ENCODE results near the gene UNC119B.
"Not testable (repeated sequence)": the region's sequence is repeated elsewhere in the genome, so short reads cannot be mapped to it uniquely, and the experiment has no call there.

UNC119B gene

DNA sequence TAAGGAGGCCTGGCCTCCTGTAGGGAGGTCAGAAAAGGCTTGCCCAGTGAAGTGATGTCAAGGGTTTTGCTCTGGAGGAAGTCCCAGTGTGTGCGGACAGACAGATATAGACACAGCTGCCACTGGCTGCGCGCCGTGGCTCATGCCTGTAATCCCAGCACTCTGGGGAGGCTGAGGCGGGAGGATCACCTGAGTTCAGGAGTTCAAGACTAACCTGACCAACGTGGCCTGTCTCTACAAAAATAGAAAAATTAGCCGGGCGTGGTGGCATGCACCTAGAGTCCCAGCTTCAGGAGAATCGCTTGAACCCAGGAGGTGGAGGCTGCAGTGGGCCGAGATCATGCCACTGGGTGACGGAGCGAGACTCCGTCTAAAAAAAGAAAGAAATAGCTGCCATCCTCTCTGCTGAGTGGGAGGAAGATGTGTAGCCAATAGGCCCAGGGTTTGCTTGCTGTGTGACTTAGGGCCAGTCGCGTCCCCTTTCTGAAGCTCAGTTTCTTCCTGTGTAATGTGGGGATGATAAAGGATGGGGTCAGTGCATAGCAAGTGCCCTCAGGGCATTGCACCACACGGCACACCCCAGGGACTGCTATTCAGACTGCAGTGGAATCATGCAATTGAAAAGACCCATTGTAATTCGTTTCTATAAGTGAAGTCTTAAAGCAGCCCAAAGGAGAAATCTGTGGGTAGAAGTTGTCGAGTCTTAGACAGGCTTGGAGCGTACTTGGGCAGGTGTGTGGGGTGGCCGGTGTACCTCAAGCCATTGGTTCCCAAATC is 42.0 kb upstream of the UNC119B start:
- H3K4me3 ChIP-seq (ENCODE audit: low read depth, low read length) = no peak overlapping the region
- POLR2A ChIA-PET = no interaction called here
- TF ChIP-seq, protein P1, sequence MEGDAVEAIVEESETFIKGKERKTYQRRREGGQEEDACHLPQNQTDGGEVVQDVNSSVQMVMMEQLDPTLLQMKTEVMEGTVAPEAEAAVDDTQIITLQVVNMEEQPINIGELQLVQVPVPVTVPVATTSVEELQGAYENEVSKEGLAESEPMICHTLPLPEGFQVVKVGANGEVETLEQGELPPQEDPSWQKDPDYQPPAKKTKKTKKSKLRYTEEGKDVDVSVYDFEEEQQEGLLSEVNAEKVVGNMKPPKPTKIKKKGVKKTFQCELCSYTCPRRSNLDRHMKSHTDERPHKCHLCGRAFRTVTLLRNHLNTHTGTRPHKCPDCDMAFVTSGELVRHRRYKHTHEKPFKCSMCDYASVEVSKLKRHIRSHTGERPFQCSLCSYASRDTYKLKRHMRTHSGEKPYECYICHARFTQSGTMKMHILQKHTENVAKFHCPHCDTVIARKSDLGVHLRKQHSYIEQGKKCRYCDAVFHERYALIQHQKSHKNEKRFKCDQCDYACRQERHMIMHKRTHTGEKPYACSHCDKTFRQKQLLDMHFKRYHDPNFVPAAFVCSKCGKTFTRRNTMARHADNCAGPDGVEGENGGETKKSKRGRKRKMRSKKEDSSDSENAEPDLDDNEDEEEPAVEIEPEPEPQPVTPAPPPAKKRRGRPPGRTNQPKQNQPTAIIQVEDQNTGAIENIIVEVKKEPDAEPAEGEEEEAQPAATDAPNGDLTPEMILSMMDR (IDR thresholded peaks at IDR 0.05; ENCODE audit: insufficient read depth, low read length, missing control alignments) = no peak
- CTCF ChIA-PET = interaction anchor here (1.7 to 15.1 kb wide), 2 partner anchors 20 to 304 kb away, joined by 5 to 170 read pairs; no protein-coding TSS in a partner anchor
- no peak for DNase-seq (ENCODE audit: low read depth, low spot score)

DNA sequence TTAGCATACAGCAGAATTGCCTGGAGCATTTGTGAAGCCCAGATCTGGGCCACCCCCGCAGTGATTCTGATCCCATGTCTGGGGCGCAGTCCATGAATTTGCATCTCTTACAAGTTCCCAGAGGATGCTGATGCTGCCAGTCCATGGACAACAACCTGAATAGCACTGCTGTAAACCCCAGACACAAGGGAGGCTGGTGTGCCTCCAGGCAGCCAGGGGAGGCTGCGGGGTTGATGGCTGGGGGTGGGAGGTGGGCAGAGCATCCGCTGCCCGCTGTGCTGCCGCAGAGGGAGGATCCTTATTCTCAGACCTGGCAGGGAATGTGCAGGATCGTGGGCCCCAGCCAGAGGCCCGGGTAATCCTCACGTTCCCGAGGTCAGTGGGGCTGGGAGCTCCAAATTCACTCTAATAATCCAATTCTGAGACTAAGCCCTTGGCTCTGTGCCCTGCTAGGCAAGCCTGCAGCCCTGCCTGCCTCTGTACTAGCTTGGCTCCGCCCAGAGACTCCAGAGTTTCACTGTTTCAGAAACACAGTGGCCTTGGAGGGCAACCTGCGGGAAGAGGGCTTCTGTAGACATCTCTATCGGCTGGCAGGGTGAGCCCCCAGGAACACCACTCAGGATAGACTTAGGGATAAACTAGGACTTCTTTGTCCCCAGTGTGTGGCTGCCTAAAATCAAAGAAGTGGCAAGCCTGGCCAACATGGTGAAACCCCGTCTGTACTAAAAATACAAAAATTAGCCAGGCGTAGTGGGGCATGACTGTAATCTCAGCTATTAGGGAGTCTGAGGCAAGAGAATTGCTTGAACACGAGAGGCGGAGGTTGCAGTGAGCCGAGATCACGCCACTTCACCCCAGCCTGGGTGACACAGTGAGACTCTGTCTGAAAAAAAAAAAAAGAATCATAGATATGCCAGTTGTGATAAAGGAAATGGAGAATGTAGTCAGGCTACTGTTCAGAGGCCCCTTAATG is 41.1 kb upstream of the UNC119B start:
- POLR2A ChIA-PET = no interaction called here
- TF ChIP-seq, protein P1 (IDR thresholded peaks at IDR 0.05; ENCODE audit: insufficient read depth, low read length, missing control alignments) = no peak
- DNase-seq (ENCODE audit: low read depth, low spot score) = no peak
- no peak overlapping the region for H3K4me3 ChIP-seq (ENCODE audit: low read depth, low read length)
- CTCF ChIA-PET = interaction anchor here (1.1 to 15.1 kb wide), 3 partner anchors 10 to 303 kb away, joined by 3 to 170 read pairs (median 5); no protein-coding TSS in a partner anchor

DNA sequence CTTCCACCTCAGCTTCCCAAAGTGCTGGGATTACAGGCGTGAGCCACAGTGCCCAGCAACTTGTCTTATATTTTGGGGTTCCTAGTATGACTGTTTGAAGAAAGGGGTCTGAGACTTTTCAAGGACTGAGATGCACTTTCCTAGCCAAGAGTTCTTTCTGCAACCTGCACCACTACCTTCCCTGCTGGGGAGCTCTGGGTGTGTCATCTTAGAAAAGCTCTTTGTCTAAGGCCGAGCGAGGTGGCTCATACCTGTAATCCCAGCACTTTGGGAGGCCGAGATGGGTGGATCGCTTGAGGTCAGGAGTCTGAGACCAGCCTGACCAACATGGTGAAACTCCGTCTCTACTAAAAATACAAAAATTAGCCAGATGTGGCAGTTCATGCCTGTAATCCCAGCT is 40.0 kb upstream of the UNC119B start:
- POLR2A ChIA-PET; H3K4me3 ChIP-seq (ENCODE audit: low read depth, low read length); DNase-seq (ENCODE audit: low read depth, low spot score): not testable (repeated sequence)
- CTCF ChIA-PET = interaction anchor here (1.1 to 15.1 kb wide), 2 partner anchors 11 to 22 kb away, joined by 3 to 170 read pairs; no protein-coding TSS in a partner anchor

DNA sequence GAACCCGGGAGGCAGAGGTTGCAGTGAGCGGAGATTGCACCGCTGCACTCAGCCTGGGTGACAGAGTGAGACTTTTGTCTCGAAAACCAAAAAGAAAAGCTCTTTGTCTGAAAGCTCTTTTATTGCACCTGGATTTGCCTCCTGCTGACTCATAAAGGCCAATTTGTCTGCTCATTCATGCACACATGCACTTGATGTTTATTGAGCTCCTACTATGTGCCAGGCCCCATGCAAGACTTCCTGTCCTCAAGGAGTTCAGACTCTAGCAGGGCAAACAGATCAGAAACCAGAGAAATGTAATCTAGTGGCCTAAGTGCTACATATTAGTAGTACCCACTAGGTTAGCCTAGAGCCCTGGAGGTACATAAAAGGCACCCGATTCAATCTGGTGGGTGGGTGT is 39.6 kb upstream of the UNC119B start:
- no peak for DNase-seq (ENCODE audit: low read depth, low spot score)
- ChIA-PET POLR2A (no interaction called here), CTCF (interaction anchor here (15.1 kb wide), 1 partner anchor 22 kb away, joined by 170 read pairs; no protein-coding TSS in a partner anchor)
- H3K4me3 ChIP-seq (ENCODE audit: low read depth, low read length) = no peak overlapping the region
- TF ChIP-seq, protein P1 (IDR thresholded peaks at IDR 0.05; ENCODE audit: insufficient read depth, low read length, missing control alignments) = no peak

DNA sequence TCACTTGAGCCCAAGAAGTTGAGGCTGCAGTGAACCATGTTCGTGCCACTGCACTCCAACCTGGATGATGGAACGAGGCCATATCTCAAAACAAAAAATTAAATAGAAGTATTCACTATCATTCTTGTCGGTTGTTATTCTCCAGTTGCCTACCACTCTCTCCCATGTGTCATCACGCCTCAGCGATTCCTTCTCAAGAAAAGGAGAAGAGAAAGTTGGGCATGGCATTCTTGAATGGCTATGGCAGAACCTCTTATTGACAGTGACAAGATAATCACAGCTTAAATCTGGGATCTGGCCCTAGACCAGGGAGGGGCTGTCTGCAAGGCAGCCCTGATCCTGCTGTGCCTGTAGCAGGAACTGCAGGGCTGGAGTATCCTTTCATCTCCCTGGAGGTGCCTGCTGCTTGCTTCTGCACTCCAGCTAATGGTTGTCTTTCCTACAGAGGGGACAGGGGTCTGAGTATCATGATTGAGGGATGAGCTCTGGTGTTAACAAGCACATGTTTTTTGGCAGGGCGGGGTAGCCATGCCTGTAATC is 36.1 kb upstream of the UNC119B start:
- TF ChIP-seq, protein P1 (IDR thresholded peaks at IDR 0.05; ENCODE audit: insufficient read depth, low read length, missing control alignments) = no peak
- ChIA-PET CTCF (interaction anchor here (1.5 to 15.1 kb wide), 3 partner anchors 10 to 26 kb away, joined by 3 to 170 read pairs (median 4); no protein-coding TSS in a partner anchor), POLR2A (no interaction called here)
- no peak for DNase-seq (ENCODE audit: low read depth, low spot score)
- no peak overlapping the region for H3K4me3 ChIP-seq (ENCODE audit: low read depth, low read length)

DNA sequence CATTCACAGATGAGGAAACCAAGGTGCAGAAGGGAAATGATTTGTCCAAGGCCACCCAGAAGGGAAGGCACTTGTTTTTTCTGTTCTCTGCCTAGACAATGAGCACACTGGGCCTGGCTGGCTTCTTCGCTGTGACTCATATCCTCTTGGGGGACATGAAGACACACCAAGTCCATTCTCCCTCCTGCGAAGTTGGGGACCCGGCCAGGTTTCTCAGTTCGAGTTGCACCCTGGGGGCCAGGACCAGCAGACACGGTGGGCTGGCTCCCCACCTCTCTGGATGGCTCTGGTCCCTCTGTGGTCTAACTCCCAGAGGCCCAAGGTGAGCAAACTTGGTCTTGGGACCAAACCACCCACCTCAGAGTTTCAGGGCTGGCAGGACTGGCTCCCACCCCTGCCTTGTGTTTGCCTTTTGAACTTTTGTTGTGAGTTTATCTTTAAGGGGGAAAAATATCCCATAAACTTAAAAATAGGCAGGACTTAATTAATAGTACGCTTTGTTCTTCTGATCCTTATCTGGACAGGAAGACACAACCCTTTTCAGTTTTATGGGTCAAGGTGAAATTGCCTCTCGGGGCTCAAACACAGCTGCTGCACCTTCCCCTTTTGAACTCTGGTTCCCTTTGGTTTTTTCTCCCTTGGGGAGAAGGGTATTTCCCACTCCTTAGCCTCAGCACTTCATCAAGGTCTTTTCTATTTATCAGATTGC is 32.3 kb upstream of the UNC119B start:
- H3K4me3 ChIP-seq (ENCODE audit: low read depth, low read length) = no peak overlapping the region
- DNase-seq (ENCODE audit: low read depth, low spot score) = no peak
- TF ChIP-seq, protein P1 (IDR thresholded peaks at IDR 0.05; ENCODE audit: insufficient read depth, low read length, missing control alignments) = no peak
- CTCF ChIA-PET = interaction anchor here (15.1 kb wide), 1 partner anchor 29 kb away, joined by 170 read pairs; no protein-coding TSS in a partner anchor
- POLR2A ChIA-PET = no interaction called here
